SJSA1 (cell line): ENCODE data around the gene MRPS27. TPM values are rescaled to one million over a fixed set of nuclear protein-coding genes. Genes with fewer than 3 reads are reported as not detected.
A peak's percentile ranks its signal among the peaks of the same experiment; 100 is the strongest.

Experiments used
- DNase-seq, 2 experiments: peaks; one replicate each; pipeline ENCODE4 v3.0.0-alpha.2; 2015 to 2020; ENCODE audit warnings: low spot score in 2 of 2, low read depth in 1 of 2
- H3K27ac ChIP-seq: fragments of 250-450 bp; sonication (Bioruptor Pico); 2 replicates; pipeline ENCODE4 v1.5.1; 2020; ENCODE audit warnings: mild to moderate bottlenecking, moderate library complexity
- H3K27me3 ChIP-seq: fragments of 250-450 bp; sonication (Bioruptor Pico); replicated peaks from 2 replicates; pipeline ENCODE4 v1.5.1; 2020; ENCODE audit warnings: mild to moderate bottlenecking, moderate library complexity
- H3K36me3 ChIP-seq: fragments of 250-450 bp; sonication (Bioruptor Pico); 2 replicates; pipeline ENCODE4 v1.5.1; 2020; ENCODE audit warnings: mild to moderate bottlenecking
- H3K4me1 ChIP-seq: fragments of 250-450 bp; sonication (Bioruptor Pico); replicated peaks from 2 replicates; pipeline ENCODE4 v1.6.1; 2021; ENCODE audit warnings: mild to moderate bottlenecking
- H3K4me3 ChIP-seq: fragments of 250-450 bp; sonication (Bioruptor Pico); 2 replicates; pipeline ENCODE4 v1.5.1; 2020; ENCODE audit warnings: mild to moderate bottlenecking
- H3K9me3 ChIP-seq: fragments of 250-450 bp; sonication (Bioruptor Pico); replicated peaks from 2 replicates; pipeline ENCODE4 v1.5.1; 2020; ENCODE audit warnings: mild to moderate bottlenecking
- total RNA-seq: library from RNA; depleted of rRNA; stranded (reverse); fragments of >200 nt; shearing (Covaris generic); gene quantifications from 2 replicates; pipeline ENCODE4 v1.2.3, GENCODE V29; 2014; rRNA removed

Gene MRPS27
- total RNA-seq: 55.3 and 57.3 TPM in 2 replicates

- peak within 1 kb of the TSS; percentile 67 for H3K4me3 ChIP-seq
- peak; percentile 95 to 98 for DNase-seq
Measured at GRCh38 chr5:72319976-72320752, at the start of gene MRPS27, which contains the start of gene PTCD2. MRPS27 (minus strand) TSS chr5:72320240; CDS start chr5:72320221, 19 bp downstream. PTCD2 (plus strand) TSS chr5:72320373; CDS start chr5:72320383, 10 bp downstream.

GRCh38 chr5:72369711-72370110 is 49.7 kb upstream of the MRPS27 start:
- H3K4me1 ChIP-seq: peaks cover 9% of the 10 kb centered on the region
- no peak for DNase-seq
- H3K36me3 ChIP-seq: no peaks in the 10 kb centered on the region
- no peak overlapping the region for H3K4me3 ChIP-seq
- H3K27me3 ChIP-seq: no peaks in the 10 kb centered on the region
- H3K9me3 ChIP-seq: no peaks in the 10 kb centered on the region
- H3K27ac ChIP-seq: no peak overlapping the region

More at GRCh38 chr5:72319976-72320752, at the start of gene MRPS27, which contains the start of gene PTCD2:
- H3K27me3 ChIP-seq: no peaks in the 10 kb centered on the region
- H3K4me1 ChIP-seq: peaks cover 26% of the 10 kb centered on the region
- H3K36me3 ChIP-seq: peaks cover 9% of the 10 kb centered on the region
- H3K9me3 ChIP-seq: no peaks in the 10 kb centered on the region
- H3K27ac ChIP-seq: peak within 1 kb of the TSS; percentile 21; the same call in 1 of the 2 replicates

DNA sequence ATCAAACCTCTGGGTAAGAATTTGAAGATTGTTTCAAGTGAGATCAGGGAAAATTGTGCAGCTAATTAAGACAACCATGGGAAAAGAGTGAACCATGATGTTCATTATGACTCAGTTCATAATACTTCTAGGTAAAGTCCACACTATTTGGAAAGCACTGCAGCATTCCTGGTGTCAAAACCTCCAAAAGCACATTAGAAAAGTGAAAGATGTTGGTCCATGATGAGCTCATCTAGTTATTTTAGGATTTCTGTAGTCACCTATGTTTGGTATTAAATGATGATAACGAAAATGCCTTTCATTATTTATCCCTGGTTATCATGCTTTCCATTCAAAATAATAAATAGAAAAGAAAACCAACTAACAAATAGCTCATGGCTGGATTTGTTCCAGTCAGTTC is 49.3 kb upstream of the MRPS27 start:
- Histone ChIP-seq H3K9me3 (no peaks in the 10 kb centered on the region), H3K4me1 (peaks cover 9% of the 10 kb centered on the region), H3K27me3 (no peaks in the 10 kb centered on the region), H3K27ac (no peak overlapping the region), H3K36me3 (0 out of 2 replicates have a peak, but pooled peaks cover 1% of the 10 kb centered on the region), H3K4me3 (no peak overlapping the region)
- DNase-seq: no peak

DNA sequence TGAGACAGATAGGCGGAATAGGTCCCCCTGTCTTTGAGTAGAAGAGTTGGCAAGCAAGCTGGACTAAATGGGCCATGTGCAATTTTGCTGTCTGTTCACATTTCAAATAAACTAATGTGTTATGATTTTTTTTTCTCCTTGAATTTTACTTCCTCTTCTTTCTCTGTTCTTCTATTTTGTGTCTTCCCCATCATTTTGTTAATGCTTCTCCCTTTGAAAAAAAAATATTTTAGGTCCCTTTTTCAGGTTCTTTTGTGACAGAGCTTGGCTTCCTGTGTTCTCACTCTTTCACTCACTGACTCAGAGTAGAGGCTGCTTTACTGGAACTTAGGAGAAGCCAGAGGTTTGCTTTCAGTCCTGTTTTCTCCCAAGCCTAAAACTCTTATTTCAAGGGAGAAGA is 48.2 kb upstream of the MRPS27 start:
- peaks cover 7% of the 10 kb centered on the region; the same call in 1 of the 2 replicates for H3K36me3 ChIP-seq
- no peak overlapping the region for H3K27ac ChIP-seq
- H3K4me1 ChIP-seq: peaks cover 18% of the 10 kb centered on the region
- no peaks in the 10 kb centered on the region for H3K27me3 ChIP-seq
- no peaks in the 10 kb centered on the region for H3K9me3 ChIP-seq
- DNase-seq: no peak
- H3K4me3 ChIP-seq: no peak overlapping the region

DNA sequence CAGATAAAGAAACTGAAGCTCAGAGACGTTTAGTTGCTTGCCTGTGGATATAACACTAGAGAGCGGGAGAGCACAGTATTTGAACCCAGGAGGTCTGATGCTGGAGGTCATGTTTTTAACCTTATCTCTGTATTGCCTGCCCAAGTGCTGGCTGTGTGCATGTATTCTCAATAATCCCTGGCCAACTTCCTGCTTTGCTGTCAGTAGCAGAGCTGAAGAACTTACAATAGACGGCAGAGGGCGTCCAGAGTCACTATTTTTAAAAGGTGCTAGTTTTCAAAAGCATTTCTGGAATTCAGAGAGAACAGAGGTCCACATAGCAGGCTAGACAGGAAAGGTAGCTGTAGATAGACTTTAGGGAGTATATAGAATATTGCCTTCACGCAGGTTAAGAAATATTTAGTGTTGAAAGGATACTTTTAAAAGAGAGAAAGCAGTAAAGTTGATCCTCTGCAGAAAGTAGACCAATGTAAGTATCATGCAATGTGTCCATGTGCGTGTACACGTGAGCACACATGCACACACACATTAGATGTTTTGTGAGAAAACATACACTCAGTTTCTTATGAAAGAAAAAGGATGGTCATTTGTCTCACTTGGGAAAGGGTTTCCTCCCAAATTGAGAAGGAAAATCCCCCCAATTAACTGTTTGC is 46.4 kb upstream of the MRPS27 start:
- no peaks in the 10 kb centered on the region for H3K27me3 ChIP-seq
- H3K4me3 ChIP-seq: no peak overlapping the region
- peaks cover 28% of the 10 kb centered on the region for H3K4me1 ChIP-seq
- DNase-seq: peak; percentile 68 to 72
- H3K27ac ChIP-seq: no peak overlapping the region
- peaks cover 21% of the 10 kb centered on the region for H3K36me3 ChIP-seq
- H3K9me3 ChIP-seq: no peaks in the 10 kb centered on the region

DNA sequence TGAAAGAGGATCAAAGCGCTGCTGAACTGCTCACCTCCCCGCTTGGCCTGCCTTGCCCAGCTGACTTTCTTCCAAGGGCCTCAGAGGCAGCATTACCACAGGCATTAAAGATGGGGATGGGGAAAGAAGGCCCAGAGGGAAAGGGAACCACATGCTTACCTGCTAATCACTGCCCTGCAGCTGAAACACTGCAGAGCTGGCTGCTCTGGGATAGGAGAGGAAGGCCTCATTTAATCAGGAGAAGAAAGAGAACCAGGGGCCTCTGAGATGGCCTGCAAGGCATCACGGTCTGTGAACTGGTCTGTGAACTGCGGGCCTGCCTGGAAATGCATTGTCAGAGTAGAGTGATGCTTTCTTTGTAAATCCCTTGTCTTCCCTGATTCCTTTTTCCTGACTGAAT is 44.9 kb upstream of the MRPS27 start:
- Histone ChIP-seq H3K4me3 (no peak overlapping the region), H3K27ac (no peak overlapping the region), H3K27me3 (no peaks in the 10 kb centered on the region), H3K36me3 (peaks cover 27% of the 10 kb centered on the region), H3K4me1 (peaks cover 28% of the 10 kb centered on the region), H3K9me3 (no peaks in the 10 kb centered on the region)
- DNase-seq: no peak

DNA sequence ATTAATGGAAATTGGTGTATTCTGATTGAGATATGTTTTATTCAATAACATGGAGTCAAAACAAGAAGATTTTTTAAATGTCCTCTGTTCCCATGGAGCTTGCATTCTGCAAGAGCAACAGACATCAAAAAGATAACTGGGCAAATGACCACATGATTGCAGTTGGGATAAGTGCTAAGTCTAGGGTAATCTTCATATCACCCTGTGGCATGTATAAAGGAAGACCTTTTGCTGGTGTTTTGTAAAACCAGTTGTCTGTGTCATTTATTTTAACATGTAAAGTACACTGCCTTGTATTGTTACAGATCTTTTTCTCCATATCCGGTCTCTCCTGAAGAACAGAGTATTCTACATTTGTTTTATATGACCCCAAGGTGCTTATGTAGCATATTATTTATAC is 44.1 kb upstream of the MRPS27 start:
- no peak overlapping the region for H3K4me3 ChIP-seq
- DNase-seq: no peak
- no peaks in the 10 kb centered on the region for H3K9me3 ChIP-seq
- H3K27ac ChIP-seq: no peak overlapping the region; the same call in 1 of the 2 replicates
- H3K4me1 ChIP-seq: peaks cover 28% of the 10 kb centered on the region
- peaks cover 30% of the 10 kb centered on the region for H3K36me3 ChIP-seq
- no peaks in the 10 kb centered on the region for H3K27me3 ChIP-seq

DNA sequence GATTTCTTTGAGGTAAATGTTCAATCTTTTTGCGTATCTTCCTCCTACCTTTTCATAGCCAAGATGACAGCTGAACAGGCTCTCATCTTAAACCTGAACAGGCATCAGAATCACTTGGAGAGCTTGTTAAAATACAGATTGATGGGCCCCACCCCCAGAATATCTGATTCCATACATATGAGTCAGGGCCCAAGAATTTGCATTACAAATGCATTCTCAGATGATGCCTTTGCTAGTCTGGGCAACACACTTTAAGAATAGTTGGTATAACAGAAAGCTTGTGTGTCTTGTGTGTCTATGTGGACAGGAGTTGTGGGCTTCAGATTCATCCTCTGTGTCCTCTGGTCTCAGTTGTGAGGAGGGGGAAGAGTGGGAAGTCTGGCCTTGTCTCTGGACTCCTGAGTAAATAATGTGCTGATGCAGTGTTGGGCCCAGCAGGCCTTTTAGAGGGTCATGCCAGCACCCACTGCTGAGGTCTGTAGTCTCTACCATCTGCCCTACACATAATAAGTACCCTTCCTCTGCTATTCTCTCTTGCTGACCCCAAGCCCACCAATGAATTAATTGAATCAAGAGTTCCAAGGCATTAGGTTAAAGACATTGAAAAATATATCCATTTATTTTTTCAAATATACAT is 43.2 kb upstream of the MRPS27 start:
- Histone ChIP-seq H3K4me3 (no peak overlapping the region), H3K27ac (peak overlapping the region; percentile 93), H3K4me1 (peaks cover 28% of the 10 kb centered on the region), H3K36me3 (peaks cover 35% of the 10 kb centered on the region), H3K9me3 (no peaks in the 10 kb centered on the region), H3K27me3 (no peaks in the 10 kb centered on the region)
- peak; percentile 76 to 86 for DNase-seq

DNA sequence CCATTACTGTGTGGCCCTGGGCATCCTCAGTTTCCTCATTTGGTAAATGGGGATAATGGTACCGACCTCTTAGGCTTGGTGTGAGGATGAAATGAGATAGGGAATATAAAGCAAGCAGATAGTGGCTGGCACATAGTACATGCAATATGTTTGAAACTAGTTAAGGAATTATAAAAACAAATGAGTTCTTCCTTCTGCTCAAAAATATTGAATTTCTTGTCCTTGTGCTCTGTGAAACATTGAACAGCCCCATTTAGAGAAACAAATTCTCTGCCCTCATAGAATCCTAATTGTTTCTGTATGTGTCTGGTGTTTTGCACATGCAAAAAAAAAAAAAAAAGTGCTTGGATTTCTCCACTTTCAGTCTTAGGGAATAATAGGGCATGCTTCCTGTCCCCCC is 39.8 kb upstream of the MRPS27 start:
- DNase-seq: no peak
- Histone ChIP-seq H3K27ac (no peak overlapping the region), H3K27me3 (no peaks in the 10 kb centered on the region), H3K4me3 (no peak overlapping the region), H3K9me3 (no peaks in the 10 kb centered on the region), H3K4me1 (peaks cover 19% of the 10 kb centered on the region), H3K36me3 (peaks cover 35% of the 10 kb centered on the region)

DNA sequence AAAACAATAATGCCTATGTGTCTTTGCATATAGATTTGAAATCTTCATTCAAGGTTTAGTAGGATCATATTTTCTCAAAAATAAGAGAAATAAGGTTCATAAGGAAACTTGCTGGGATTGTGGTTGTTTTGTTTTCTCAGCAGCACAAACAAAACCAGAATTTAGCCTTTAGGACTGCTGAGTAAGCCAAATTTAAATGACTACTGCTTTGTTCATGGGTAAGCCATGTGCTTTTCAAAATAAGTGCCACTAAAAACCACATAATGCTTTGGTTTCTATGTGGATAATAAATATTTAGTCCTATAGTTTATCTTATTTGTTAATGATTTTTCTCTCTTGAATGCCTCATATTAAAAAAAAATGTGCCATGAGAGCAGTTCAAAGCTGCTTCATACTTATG is 38.9 kb upstream of the MRPS27 start:
- H3K27me3 ChIP-seq: no peaks in the 10 kb centered on the region
- H3K9me3 ChIP-seq: no peaks in the 10 kb centered on the region
- DNase-seq: no peak
- no peak overlapping the region for H3K27ac ChIP-seq
- peaks cover 30% of the 10 kb centered on the region for H3K36me3 ChIP-seq
- peaks cover 17% of the 10 kb centered on the region for H3K4me1 ChIP-seq
- no peak overlapping the region for H3K4me3 ChIP-seq

DNA sequence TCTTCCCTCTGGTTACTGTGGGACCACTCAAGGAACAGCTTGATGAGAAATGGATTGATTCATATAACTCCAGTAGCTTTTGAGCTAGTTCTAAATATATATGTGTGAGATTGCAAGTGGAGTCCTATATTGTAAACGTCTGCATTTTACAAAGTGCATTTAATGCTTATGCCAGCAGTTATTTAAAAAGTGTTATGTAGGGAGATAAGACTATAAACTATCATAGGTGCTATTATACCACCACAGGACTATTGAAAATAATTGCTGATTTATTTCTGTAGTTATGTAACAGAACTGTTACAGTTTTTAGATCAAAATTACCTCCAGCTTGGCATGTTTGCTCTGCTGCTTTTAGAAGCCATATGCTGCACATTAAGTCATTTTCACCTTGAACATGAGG is 36.3 kb upstream of the MRPS27 start:
- Histone ChIP-seq H3K9me3 (no peaks in the 10 kb centered on the region), H3K36me3 (peaks cover 18% of the 10 kb centered on the region)

GRCh38 chr5:72355706-72356299 is 35.8 kb upstream of the MRPS27 start:
- H3K4me1 ChIP-seq: no peaks in the 10 kb centered on the region; the same call in none of the 2 replicates
- H3K27me3 ChIP-seq: no peaks in the 10 kb centered on the region
- no peak overlapping the region for H3K27ac ChIP-seq
- no peaks in the 10 kb centered on the region for H3K9me3 ChIP-seq
- peak in 1 of 2 experiments; percentile 29 for DNase-seq
- no peak overlapping the region for H3K4me3 ChIP-seq
- H3K36me3 ChIP-seq: peaks cover 13% of the 10 kb centered on the region

More for the DNA sequence above, 36.3 kb upstream of the MRPS27 start:
- H3K27ac ChIP-seq: no peak overlapping the region
- H3K4me1 ChIP-seq: no peaks in the 10 kb centered on the region; the same call in none of the 2 replicates
- H3K4me3 ChIP-seq: no peak overlapping the region
- no peak for DNase-seq
- no peaks in the 10 kb centered on the region for H3K27me3 ChIP-seq

DNA sequence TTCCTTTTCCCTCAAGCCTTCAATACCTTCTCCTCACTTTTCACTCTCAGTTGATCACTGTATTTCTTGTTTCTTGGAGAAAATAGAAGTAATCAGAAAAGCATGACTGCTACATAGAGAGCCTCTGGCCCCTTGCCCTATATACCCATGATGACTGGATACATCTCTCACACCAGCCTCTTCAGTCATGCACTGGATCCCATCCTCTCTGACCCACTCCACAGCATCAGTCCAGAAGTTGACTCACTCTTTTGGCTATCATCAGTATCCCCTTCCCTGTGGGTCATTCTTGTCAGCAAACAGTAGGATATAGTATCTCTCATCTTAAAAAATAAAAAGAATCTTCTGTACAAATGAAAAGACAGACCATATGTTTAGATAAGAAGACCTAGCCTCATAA is 33.0 kb upstream of the MRPS27 start:
- peaks cover 4% of the 10 kb centered on the region for H3K4me1 ChIP-seq
- no peak overlapping the region for H3K27ac ChIP-seq
- no peaks in the 10 kb centered on the region for H3K27me3 ChIP-seq
- no peak for DNase-seq
- no peaks in the 10 kb centered on the region for H3K9me3 ChIP-seq
- H3K4me3 ChIP-seq: no peak overlapping the region
- peaks cover 10% of the 10 kb centered on the region; the same call in 1 of the 2 replicates for H3K36me3 ChIP-seq
